GM23338 (cell line): ENCODE data around the gene TXLNG. TPM values are rescaled to one million over a fixed set of nuclear protein-coding genes. Genes with fewer than 3 reads are reported as not detected.

Source experiments
- ATAC-seq: fragments of 200-7000 bp; cut with Tn5 transposase; 3 replicates; pipeline ENCODE4 v1.9.1; 2020
- DNase-seq: peaks from one replicate; pipeline ENCODE4 v3.0.0-alpha.2; 2015; ENCODE audit warnings: low spot score
- H2AFZ ChIP-seq: fragments of 200-600 bp; sonication (generic); 2 replicates; pipeline ENCODE4 v1.8.0; 2016; ENCODE audit warnings: antibody characterized with exemption, mild to moderate bottlenecking, moderate library complexity
- H3F3A ChIP-seq: fragments of 200-600 bp; sonication (generic); replicated peaks from 2 replicates; pipeline ENCODE4 v1.8.0; 2017; ENCODE audit warnings: antibody characterized with exemption, mixed run types, low read depth
- H3K27ac ChIP-seq: fragments of 200-600 bp; sonication (generic); 2 replicates; pipeline ENCODE4 v1.6.1; 2016; ENCODE audit warnings: low read depth
- H3K27me3 ChIP-seq: fragments of 200-600 bp; sonication (generic); 2 replicates; pipeline ENCODE4 v1.8.0; 2016; ENCODE audit warnings: mild to moderate bottlenecking, mixed run types, moderate library complexity; ENCODE audit not compliant: insufficient read depth
- H3K36me3 ChIP-seq: fragments of 200-600 bp; sonication (generic); 2 replicates; pipeline ENCODE4 v1.8.0; 2016; ENCODE audit warnings: mild to moderate bottlenecking; ENCODE audit not compliant: insufficient read depth
- H3K4me1 ChIP-seq: fragments of 200-600 bp; sonication (generic); 2 replicates; pipeline ENCODE4 v1.8.0; 2016; ENCODE audit warnings: mild to moderate bottlenecking, moderate library complexity; ENCODE audit not compliant: insufficient read depth
- H3K4me2 ChIP-seq: fragments of 200-600 bp; sonication (generic); 2 replicates; pipeline ENCODE4 v1.7.1; 2017; ENCODE audit warnings: mixed run types
- H3K4me3 ChIP-seq: fragments of 200-600 bp; sonication (generic); 2 replicates; pipeline ENCODE4 v1.6.1; 2016; ENCODE audit warnings: mixed run types
- H3K79me2 ChIP-seq: fragments of 200-600 bp; sonication (generic); replicated peaks from 2 replicates; pipeline ENCODE4 v1.8.0; 2017; ENCODE audit warnings: mild to moderate bottlenecking; ENCODE audit not compliant: insufficient read depth
- H3K9me2 ChIP-seq: fragments of 200-600 bp; sonication (generic); 2 replicates; pipeline ENCODE4 v1.8.0; 2017; ENCODE audit not compliant: insufficient read depth
- H4K20me1 ChIP-seq: fragments of 200-600 bp; sonication (generic); replicated peaks from 2 replicates; pipeline ENCODE4 v1.8.0; 2017; ENCODE audit warnings: mild to moderate bottlenecking; ENCODE audit not compliant: insufficient read depth
- H3K27ac Mint-ChIP-seq: 2 replicates; pipeline ENCODE4 v1.8.0; 2020; ENCODE audit warnings: inconsistent platforms, mild to moderate bottlenecking, moderate library complexity, mixed read lengths
- H3K27me3 Mint-ChIP-seq: 3 replicates; pipeline ENCODE4 v1.8.0; 2022; ENCODE audit warnings: low read depth, mild to moderate bottlenecking, moderate library complexity, mixed read lengths, inconsistent platforms; ENCODE audit not compliant: insufficient read depth, poor library complexity
- H3K36me3 Mint-ChIP-seq: 3 replicates; pipeline ENCODE4 v1.8.0; 2021; ENCODE audit warnings: low read depth, mild to moderate bottlenecking, inconsistent platforms, moderate library complexity, mixed read lengths
- H3K4me1 Mint-ChIP-seq: 3 replicates; pipeline ENCODE4 v1.8.0; 2020; ENCODE audit warnings: mild to moderate bottlenecking, inconsistent platforms, mixed read lengths
- H3K4me3 Mint-ChIP-seq: 3 replicates; pipeline ENCODE4 v1.8.0; 2021; ENCODE audit warnings: moderate library complexity, mild to moderate bottlenecking, inconsistent platforms, mixed read lengths
- H3K9me3 Mint-ChIP-seq: 3 replicates; pipeline ENCODE4 v1.8.0; 2020; ENCODE audit warnings: moderate library complexity, mild to moderate bottlenecking, inconsistent platforms, mixed read lengths
- CREB1 ChIP-seq: fragments of 250-450 bp; sonication (Bioruptor Pico); IDR thresholded peaks from 2 replicates; pipeline ENCODE4 v1.5.0; 2020; ENCODE audit warnings: low read depth, mild to moderate bottlenecking, moderate library complexity
- ETS1 ChIP-seq: IDR thresholded peaks from 2 replicates; pipeline ENCODE4 v1.6.1; 2016; ENCODE audit warnings: antibody characterized with exemption
- EZH2 ChIP-seq: fragments of 200-600 bp; sonication (generic); IDR thresholded peaks from one replicate; pipeline ENCODE4 v1.8.0; 2017; ENCODE audit warnings: antibody characterized with exemption, mild to moderate bottlenecking, low read depth; ENCODE audit not compliant: unreplicated experiment
- EZH2phosphoT487 ChIP-seq: fragments of 200-600 bp; sonication (generic); IDR thresholded peaks from one replicate; pipeline ENCODE4 v1.8.1; 2018; ENCODE audit warnings: antibody characterized with exemption; ENCODE audit not compliant: unreplicated experiment
- JUNB ChIP-seq: IDR thresholded peaks from one replicate; pipeline ENCODE4 v1.6.1; 2016; ENCODE audit warnings: antibody characterized with exemption; ENCODE audit not compliant: unreplicated experiment
- NANOG ChIP-seq: IDR thresholded peaks from 2 replicates; pipeline ENCODE4 v1.6.1; 2016; ENCODE audit warnings: antibody characterized with exemption, borderline replicate concordance
- POLR2AphosphoS5 ChIP-seq: IDR thresholded peaks from 2 replicates; pipeline ENCODE4 v1.6.1; 2016; ENCODE audit warnings: antibody characterized with exemption, low read depth
- REST ChIP-seq: IDR thresholded peaks from one replicate; pipeline ENCODE4 v1.6.1; 2018; ENCODE audit warnings: antibody characterized with exemption; ENCODE audit not compliant: unreplicated experiment
- STAT1 ChIP-seq: IDR thresholded peaks from one replicate; pipeline ENCODE4 v1.6.1; 2016; ENCODE audit warnings: antibody characterized with exemption; ENCODE audit not compliant: unreplicated experiment
- ZNF114 ChIP-seq: fragments of 250-450 bp; sonication (Bioruptor Pico); IDR thresholded peaks from 2 replicates; pipeline ENCODE4 v1.5.0; 2020; ENCODE audit warnings: mild to moderate bottlenecking, moderate library complexity
- ZNF331 ChIP-seq: fragments of 250-450 bp; sonication (Bioruptor Pico); IDR thresholded peaks from 2 replicates; pipeline ENCODE4 v1.5.0; 2020; ENCODE audit warnings: low read depth, mild to moderate bottlenecking, moderate library complexity
- ZNF462 ChIP-seq: fragments of 250-450 bp; sonication (Bioruptor Pico); IDR thresholded peaks from 2 replicates; pipeline ENCODE4 v1.5.0; 2020; ENCODE audit warnings: mild to moderate bottlenecking, moderate library complexity
- polyA plus RNA-seq: library from polyadenylated mRNA; unstranded; fragments of >200 nt; fragmentation: Nextera tagmentation; extraction: Ambion mirVana; gene quantifications from 2 replicates; pipeline ENCODE4 v1.2.1, GENCODE V29; 2016
- total RNA-seq: library from RNA; depleted of rRNA; stranded (reverse); fragments of >200 nt; shearing (Covaris generic); gene quantifications from 2 replicates; pipeline ENCODE4 v1.2.3, GENCODE V29; 2014

Gene TXLNG
- total and polyA plus RNA-seq, 2 experiments from 2014 or later = 45.3 to 48.4 TPM

GRCh38 chrX:16882702-16883486, 96.6 kb downstream of the TXLNG start (continued):
- no peak for TF ChIP-seq EZH2

GRCh38 chrX:16883487-16883804, 97.2 kb downstream of the TXLNG start:
- H3K4me1 Mint-ChIP-seq = 0 out of 3 replicates have a peak, but pooled peaks cover 2% of the 10 kb centered on the region
- peak overlapping the region; percentile 77; the same call in 2 of the 3 replicates for H3K4me3 Mint-ChIP-seq
- H2AFZ ChIP-seq = no peak overlapping the region
- H3K27me3 ChIP-seq = no peaks in the 10 kb centered on the region
- no peaks in the 10 kb centered on the region for H3K79me2 ChIP-seq
- H3K4me3 ChIP-seq = peak overlapping the region; percentile 67; the same call in 1 of the 2 replicates
- ATAC-seq (no peak), DNase-seq (no peak)
- H3K27ac ChIP-seq = no peak overlapping the region
- no peaks in the 10 kb centered on the region for H3K36me3 ChIP-seq
- H3K27ac Mint-ChIP-seq = no peak overlapping the region
- H3K36me3 Mint-ChIP-seq = no peaks in the 10 kb centered on the region
- H4K20me1 ChIP-seq = no peaks in the 10 kb centered on the region
- H3F3A ChIP-seq = no peaks in the 10 kb centered on the region
- H3K9me2 ChIP-seq = no peaks in the 10 kb centered on the region
- H3K4me2 ChIP-seq = peak overlapping the region; percentile 84; the same call in 1 of the 2 replicates
- H3K9me3 Mint-ChIP-seq = no peaks in the 10 kb centered on the region
- peaks cover 3% of the 10 kb centered on the region for H3K27me3 Mint-ChIP-seq
- no peaks in the 10 kb centered on the region for H3K4me1 ChIP-seq
- TF ChIP-seq CREB1 (CRISPR knock-in tag) (no peak), ZNF462 (CRISPR knock-in tag) (no peak), JUNB (no peak), ETS1 (no peak), STAT1 (no peak), ZNF331 (CRISPR knock-in tag) (no peak), ZNF114 (CRISPR knock-in tag) (no peak), NANOG (no peak), REST (no peak), EZH2phosphoT487 (no peak), POLR2AphosphoS5 (no peak), EZH2 (no peak)
